KMS-11 (cell line): ENCODE data around the gene NELL2.

Experiments
- H2AFZ ChIP-seq: fragments of 200-600 bp; sonication (generic); 2 replicates; pipeline ENCODE4 v1.6.1; 2016; ENCODE audit warnings: antibody characterized with exemption, mixed run types, low read depth
- H3K27ac ChIP-seq: fragments of 200-600 bp; sonication (generic); 2 replicates; pipeline ENCODE4 v1.6.1; 2016; ENCODE audit warnings: mild to moderate bottlenecking, mixed run types
- H3K27me3 ChIP-seq: fragments of 200-600 bp; sonication (generic); 2 replicates; pipeline ENCODE4 v1.6.1; 2017; ENCODE audit warnings: mild to moderate bottlenecking, low read depth, mixed run types, moderate library complexity; ENCODE audit not compliant: insufficient read depth
- H3K36me3 ChIP-seq: fragments of 200-600 bp; sonication (generic); 2 replicates; pipeline ENCODE4 v1.6.1; 2017; ENCODE audit warnings: mild to moderate bottlenecking, mixed run types; ENCODE audit not compliant: insufficient read depth
- H3K4me1 ChIP-seq: fragments of 200-600 bp; sonication (generic); 2 replicates; pipeline ENCODE4 v1.6.1; 2016; ENCODE audit warnings: mild to moderate bottlenecking, low read depth, mixed run types; ENCODE audit not compliant: poor library complexity, severe bottlenecking
- H3K4me2 ChIP-seq: fragments of 200-600 bp; sonication (generic); 2 replicates; pipeline ENCODE4 v1.7.0; 2016; ENCODE audit warnings: mild to moderate bottlenecking, mixed run types
- H3K4me3 ChIP-seq: fragments of 200-600 bp; sonication (generic); IDR thresholded peaks from 2 replicates; pipeline ENCODE4 v1.6.1; 2017; ENCODE audit warnings: low read depth, low read length, mixed read lengths; ENCODE audit not compliant: insufficient read depth
- H3K79me2 ChIP-seq: fragments of 200-600 bp; sonication (generic); 2 replicates; pipeline ENCODE4 v1.6.1; 2016; ENCODE audit warnings: low read depth, mixed run types; ENCODE audit not compliant: insufficient read depth
- H3K9ac ChIP-seq: fragments of 200-600 bp; sonication (generic); 2 replicates; pipeline ENCODE4 v1.6.1; 2016; ENCODE audit warnings: mild to moderate bottlenecking, mixed run types
- H4K20me1 ChIP-seq: fragments of 200-600 bp; sonication (generic); 2 replicates; pipeline ENCODE4 v1.6.1; 2016; ENCODE audit warnings: mild to moderate bottlenecking, mixed run types; ENCODE audit not compliant: insufficient read depth
- CTCF ChIP-seq: fragments of 200-600 bp; sonication (generic); conservative IDR thresholded peaks from 2 replicates; pipeline ENCODE4 v1.6.1; 2017; ENCODE audit warnings: low read depth, mild to moderate bottlenecking, antibody characterized with exemption, low read length, moderate library complexity, mixed read lengths

NELL2 gene

GRCh38 chr12:44640427-44641190, 235.5 kb downstream of the NELL2 start:
- Histone ChIP-seq H3K4me1 (no peaks in the 10 kb centered on the region), H2AFZ (no peak overlapping the region), H3K36me3 (no peaks in the 10 kb centered on the region), H3K79me2 (no peaks in the 10 kb centered on the region), H4K20me1 (no peaks in the 10 kb centered on the region), H3K4me2 (no peak overlapping the region), H3K27me3 (no peaks in the 10 kb centered on the region), H3K4me3 (no peak overlapping the region), H3K9ac (no peak overlapping the region), H3K27ac (no peak overlapping the region)
- TF ChIP-seq CTCF, result no peak

DNA sequence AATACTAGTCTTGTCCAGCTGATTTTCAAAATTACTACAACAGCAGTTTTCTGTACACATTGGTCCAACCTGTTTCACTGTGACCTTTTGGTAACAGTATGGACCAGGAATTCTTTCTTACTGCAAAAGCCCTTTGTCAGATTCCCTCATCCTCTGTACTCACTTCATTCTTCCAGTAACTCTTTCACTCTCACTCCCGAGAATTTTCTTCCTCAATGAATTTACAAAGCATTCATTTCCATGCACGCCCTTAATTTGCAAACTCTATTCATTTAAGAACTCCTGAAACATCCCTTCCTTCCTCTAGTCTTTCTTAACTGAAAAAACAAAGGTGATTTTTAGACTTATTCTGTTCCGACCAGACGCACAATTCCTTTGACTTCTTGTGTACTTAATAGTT, 238.2 kb downstream of the NELL2 start:
- H3K4me2 ChIP-seq, result no peak overlapping the region
- no peak overlapping the region for H2AFZ ChIP-seq
- TF ChIP-seq CTCF, result no peak

DNA sequence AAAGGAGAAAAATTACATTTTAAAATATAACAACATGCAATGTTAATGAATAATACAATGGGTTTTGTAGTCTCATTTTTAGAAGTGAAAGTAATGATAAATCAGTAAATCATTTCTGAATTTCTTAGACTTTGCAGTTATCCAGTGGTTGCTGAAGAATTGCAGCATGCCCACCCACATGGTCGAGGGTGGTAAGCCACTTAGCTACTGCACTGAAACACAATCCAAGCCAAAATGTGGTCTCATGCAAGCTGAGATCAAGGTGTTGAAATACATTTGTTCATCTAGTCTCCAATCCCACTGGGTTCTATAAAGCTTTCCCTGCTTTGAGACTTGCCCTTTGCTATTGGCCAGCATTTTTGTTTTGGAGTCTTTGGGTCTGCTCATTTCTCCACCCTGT, 247.9 kb downstream of the NELL2 start:
- Histone ChIP-seq H3K4me3 (no peak overlapping the region), H3K27me3 (no peaks in the 10 kb centered on the region), H3K36me3 (no peaks in the 10 kb centered on the region), H4K20me1 (no peaks in the 10 kb centered on the region), H3K4me2 (no peak overlapping the region), H3K9ac (no peak overlapping the region), H2AFZ (no peak overlapping the region), H3K79me2 (no peaks in the 10 kb centered on the region), H3K27ac (no peak overlapping the region), H3K4me1 (no peaks in the 10 kb centered on the region)
- TF ChIP-seq CTCF, result no peak

More for the DNA sequence above, 238.2 kb downstream of the NELL2 start:
- H3K36me3 ChIP-seq, result no peaks in the 10 kb centered on the region
- no peaks in the 10 kb centered on the region for H3K4me1 ChIP-seq
- H3K27me3 ChIP-seq, result no peaks in the 10 kb centered on the region
- no peak overlapping the region for H3K9ac ChIP-seq
- no peaks in the 10 kb centered on the region for H4K20me1 ChIP-seq
- no peaks in the 10 kb centered on the region for H3K79me2 ChIP-seq
- no peak overlapping the region for H3K4me3 ChIP-seq
- no peak overlapping the region for H3K27ac ChIP-seq

DNA sequence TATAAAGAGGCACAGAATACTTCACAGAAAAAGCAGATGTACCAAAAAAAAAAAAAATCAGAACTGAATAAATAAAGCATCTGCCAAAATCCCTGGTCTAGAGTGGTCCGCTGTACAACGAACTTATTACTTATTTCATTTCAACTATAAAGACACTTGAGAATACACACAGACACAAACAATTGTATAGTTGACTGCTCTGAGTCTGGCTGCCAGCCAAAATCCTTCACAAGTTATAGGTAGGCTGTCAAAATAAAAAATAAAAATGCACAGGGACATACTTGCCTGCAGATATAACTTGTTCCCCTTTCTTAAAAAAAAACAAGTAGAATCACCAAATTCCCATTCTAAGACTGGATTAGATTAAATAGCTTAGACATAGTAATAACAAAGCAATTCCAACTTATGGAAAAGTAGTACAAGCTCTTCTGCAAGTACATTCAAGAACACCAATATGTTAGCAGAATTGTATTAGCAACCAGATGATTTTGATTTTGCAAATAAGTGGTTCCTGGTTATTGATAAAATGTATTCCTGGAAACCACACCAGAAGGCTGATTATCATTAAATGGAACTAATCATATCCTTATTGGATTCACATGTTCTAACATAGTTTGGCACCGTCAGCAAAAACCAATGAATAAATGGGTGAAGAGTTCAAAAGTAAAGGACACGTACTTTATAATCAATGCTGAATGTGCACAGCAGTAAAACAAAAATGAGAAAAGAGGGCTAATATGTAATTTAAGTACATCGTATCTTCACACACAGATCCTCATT, 248.5 kb downstream of the NELL2 start:
- H3K79me2 ChIP-seq, result no peaks in the 10 kb centered on the region
- no peaks in the 10 kb centered on the region for H3K4me1 ChIP-seq
- no peak overlapping the region for H3K27ac ChIP-seq
- no peak overlapping the region for H2AFZ ChIP-seq
- H3K27me3 ChIP-seq, result no peaks in the 10 kb centered on the region
- no peak overlapping the region for H3K9ac ChIP-seq
- no peak overlapping the region for H3K4me2 ChIP-seq
- no peak overlapping the region for H3K4me3 ChIP-seq
- TF ChIP-seq CTCF, result no peak
- H4K20me1 ChIP-seq, result no peaks in the 10 kb centered on the region
- no peaks in the 10 kb centered on the region for H3K36me3 ChIP-seq
